Kidney epithelial cell (primary cell): Measurements from ENCODE around the gene FMN1. TPM values are rescaled to one million over a fixed set of nuclear protein-coding genes. Genes with fewer than 3 reads are reported as not detected.
A peak's percentile ranks its signal among the peaks of the same experiment; 100 is the strongest.

Source experiments
- DNase-seq: peaks from one replicate; pipeline ENCODE4 v3.0.0-alpha.2; 2010; ENCODE audit warnings: low read depth
- H3K27me3 ChIP-seq: 2 replicates; pipeline ENCODE4 v1.6.0; 2011; ENCODE audit warnings: low read length; ENCODE audit not compliant: control insufficient read depth, insufficient read depth
- H3K36me3 ChIP-seq: 2 replicates; pipeline ENCODE4 v1.5.1; 2011; ENCODE audit warnings: low read length; ENCODE audit not compliant: control insufficient read depth, insufficient read depth
- H3K4me3 ChIP-seq: 2 replicates; pipeline ENCODE4 v1.5.1; 2011; ENCODE audit warnings: low read depth, mild to moderate bottlenecking, control low read depth, low read length
- CTCF ChIP-seq: IDR thresholded peaks from 2 replicates; pipeline ENCODE4 v1.5.1; 2011; ENCODE audit warnings: mild to moderate bottlenecking, moderate library complexity, low read length, control low read depth, inconsistent platforms; ENCODE audit not compliant: insufficient read depth, poor library complexity, severe bottlenecking
- total RNA-seq: library from RNA; depleted of rRNA; stranded (reverse); fragments of >200 nt; gene quantifications from 2 replicates; pipeline ENCODE4 v1.2.3, GENCODE V29; 2015

FMN1 gene
- total RNA-seq, 1 donor from 2014 or later: 4.5 TPM

GRCh38 chr15:33104212-33104611, 90.3 kb downstream of the FMN1 start:
- Histone ChIP-seq H3K36me3 (no peaks in the 10 kb centered on the region), H3K4me3 (no peak overlapping the region), H3K27me3 (no peaks in the 10 kb centered on the region)
- peak; percentile 42 for DNase-seq
- no peak for TF ChIP-seq CTCF

GRCh38 chr15:33101036-33101435, 93.5 kb downstream of the FMN1 start:
- no peak for DNase-seq
- Histone ChIP-seq H3K27me3 (no peaks in the 10 kb centered on the region), H3K36me3 (no peaks in the 10 kb centered on the region), H3K4me3 (no peak overlapping the region)
- TF ChIP-seq CTCF: no peak

GRCh38 chr15:33100314-33100713, 94.2 kb downstream of the FMN1 start:
- Histone ChIP-seq H3K27me3 (no peaks in the 10 kb centered on the region), H3K4me3 (no peak overlapping the region), H3K36me3 (no peaks in the 10 kb centered on the region)
- no peak for TF ChIP-seq CTCF
- DNase-seq: no peak

GRCh38 chr15:33099739-33100138, 94.8 kb downstream of the FMN1 start:
- no peak for TF ChIP-seq CTCF
- H3K36me3 ChIP-seq: no peaks in the 10 kb centered on the region
- H3K4me3 ChIP-seq: no peak overlapping the region
- no peak for DNase-seq
- H3K27me3 ChIP-seq: no peaks in the 10 kb centered on the region

GRCh38 chr15:33099213-33099612, 95.3 kb downstream of the FMN1 start:
- Histone ChIP-seq H3K4me3 (no peak overlapping the region), H3K36me3 (no peaks in the 10 kb centered on the region), H3K27me3 (no peaks in the 10 kb centered on the region)
- no peak for TF ChIP-seq CTCF
- DNase-seq: no peak
